HepG2 (cell line): Measurements from ENCODE around the gene LGALS4.

ENCODE experiments used
- GABPA ChIP-seq, 2 experiments: IDR thresholded peaks; 2 replicates each; pipeline ENCODE4 v1.6.1; 2011 to 2016; ENCODE audit warnings: low read depth in 2 of 2, low read length in 1 of 2, missing biosample characterization in 1 of 2, missing genetic modification characterization in 1 of 2
- POLR2A ChIP-seq, 2 experiments: IDR thresholded peaks; 2 replicates each; pipeline ENCODE4 v1.6.1; 2011; ENCODE audit warnings: low read depth in 2 of 2, low read length in 2 of 2, mild to moderate bottlenecking in 1 of 2, moderate library complexity in 1 of 2; ENCODE audit not compliant: insufficient read depth in 1 of 2
- REXO4 ChIP-seq: sonication (generic); formaldehyde crosslinking; IDR thresholded peaks from 2 replicates; pipeline ENCODE4 v1.8.0; 2022; ENCODE audit warnings: missing genetic modification reagents, mild to moderate bottlenecking, borderline replicate concordance
- RFX5 ChIP-seq: IDR thresholded peaks from 2 replicates; pipeline ENCODE4 v1.6.1; 2011; ENCODE audit warnings: low read depth, low read length, improper control_type of control experiment
- SMARCE1 ChIP-seq: fragments of 450-650 bp; IDR thresholded peaks from 2 replicates; pipeline ENCODE4 v1.6.1; 2017; ENCODE audit warnings: borderline replicate concordance
- TCF12 ChIP-seq, 2 experiments: fragments of 450-650 bp in 1 of 2; sonication (generic) in 1 of 2; formaldehyde crosslinking in 1 of 2; IDR thresholded peaks; 2 replicates each; pipeline versions ENCODE4 v1.6.1 to v1.8.0; 2017 to 2022; ENCODE audit warnings: antibody characterized with exemption in 1 of 2, mild to moderate bottlenecking in 1 of 2, missing genetic modification reagents in 1 of 2, moderate library complexity in 1 of 2
- ZNF138 ChIP-seq: sonication (generic); formaldehyde crosslinking; IDR thresholded peaks from 2 replicates; pipeline ENCODE4 v1.5.0; 2020; ENCODE audit warnings: mild to moderate bottlenecking, low read depth, missing genetic modification reagents

GRCh38 chr19:38853214-38853613 lies 40.5 kb upstream of the LGALS4 start:
- TF ChIP-seq ZNF138 (CRISPR knock-in tag): no peak
- no peak for TF ChIP-seq SMARCE1
- TF ChIP-seq RFX5: no peak
- no peak for TF ChIP-seq POLR2A (IDR thresholded peaks at IDR 0.05; ENCODE audit: insufficient read depth in 1 of 2, low read depth in 2 of 2, low read length in 2 of 2)
- TF ChIP-seq TCF12 (IDR thresholded peaks at IDR 0.05): no peak
- TF ChIP-seq TCF12 (CRISPR knock-in tag; IDR thresholded peaks at IDR 0.05): no peak
- TF ChIP-seq GABPA (IDR thresholded peaks at IDR 0.05; ENCODE audit: low read depth, low read length): no peak
- TF ChIP-seq GABPA (CRISPR knock-in tag; IDR thresholded peaks at IDR 0.05; ENCODE audit: low read depth): no peak
- no peak for TF ChIP-seq REXO4
